SW480 (cell line): Measurements from ENCODE around the gene L1CAM.

Experiments used
- DNase-seq: peaks from one replicate; pipeline ENCODE4 v3.0.0-alpha.2; 2016; ENCODE audit warnings: low spot score

L1CAM gene

GRCh38 chrX:153875391-153876111 is 10.4 kb downstream of the L1CAM start:
- DNase-seq, result no peak

- no peak for DNase-seq
Observed at GRCh38 chrX:153874366-153875125, 11.4 kb downstream of the L1CAM start.

DNA sequence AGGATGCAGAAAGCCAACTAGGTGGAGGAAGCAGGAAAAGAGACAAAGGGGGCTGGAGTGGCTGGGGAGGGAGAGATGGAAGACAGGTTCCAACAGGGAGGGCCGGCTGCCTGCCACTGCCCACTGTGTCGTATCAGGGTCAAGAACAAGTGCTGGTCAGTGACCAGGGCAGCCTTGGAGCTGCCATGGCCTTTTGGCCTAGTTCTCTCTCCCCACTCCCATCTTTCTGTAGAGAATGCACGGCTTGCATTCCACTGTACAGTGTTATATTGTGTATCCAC is 11.9 kb downstream of the L1CAM start:
- DNase-seq, result no peak

DNA sequence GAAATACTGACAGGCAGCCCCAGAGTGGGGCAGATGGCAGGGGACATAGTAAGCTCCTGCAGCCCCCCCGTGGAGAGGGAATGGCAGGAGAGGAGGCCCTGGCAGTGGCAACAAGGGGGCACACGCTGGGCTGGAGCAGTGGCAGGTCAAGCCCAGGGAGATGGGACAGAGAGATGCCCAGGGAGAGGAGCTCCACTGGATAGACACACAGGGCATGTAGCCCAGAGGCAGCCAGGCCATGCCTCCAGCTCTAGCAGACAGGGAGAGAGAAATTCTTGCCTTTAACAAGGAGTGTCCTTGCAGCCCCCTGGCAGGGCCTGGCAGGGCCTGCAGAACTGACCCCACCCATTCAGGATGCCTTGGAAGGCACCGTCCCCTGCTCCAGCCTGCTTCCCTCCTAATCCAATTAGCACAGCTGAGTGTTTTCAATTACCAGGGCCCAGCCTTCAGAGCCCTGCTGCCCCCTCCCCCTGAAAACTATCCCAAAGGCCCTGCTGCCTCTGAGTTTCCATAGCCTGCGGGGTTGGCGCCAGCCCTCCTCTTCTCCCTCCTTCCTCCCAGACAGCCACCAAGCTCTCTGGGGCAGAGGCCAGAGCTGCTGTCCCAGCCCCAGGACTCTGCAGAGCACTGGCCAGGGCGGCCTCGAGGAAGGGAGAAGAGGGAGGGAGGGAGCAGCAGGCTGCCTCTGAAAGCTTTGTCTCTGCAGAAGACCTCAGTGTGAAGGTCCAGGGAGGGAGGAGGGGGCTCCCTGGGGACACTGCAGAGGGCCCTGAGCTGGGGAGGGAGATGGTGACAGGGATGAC is 12.5 kb downstream of the L1CAM start:
- no peak for DNase-seq

DNA sequence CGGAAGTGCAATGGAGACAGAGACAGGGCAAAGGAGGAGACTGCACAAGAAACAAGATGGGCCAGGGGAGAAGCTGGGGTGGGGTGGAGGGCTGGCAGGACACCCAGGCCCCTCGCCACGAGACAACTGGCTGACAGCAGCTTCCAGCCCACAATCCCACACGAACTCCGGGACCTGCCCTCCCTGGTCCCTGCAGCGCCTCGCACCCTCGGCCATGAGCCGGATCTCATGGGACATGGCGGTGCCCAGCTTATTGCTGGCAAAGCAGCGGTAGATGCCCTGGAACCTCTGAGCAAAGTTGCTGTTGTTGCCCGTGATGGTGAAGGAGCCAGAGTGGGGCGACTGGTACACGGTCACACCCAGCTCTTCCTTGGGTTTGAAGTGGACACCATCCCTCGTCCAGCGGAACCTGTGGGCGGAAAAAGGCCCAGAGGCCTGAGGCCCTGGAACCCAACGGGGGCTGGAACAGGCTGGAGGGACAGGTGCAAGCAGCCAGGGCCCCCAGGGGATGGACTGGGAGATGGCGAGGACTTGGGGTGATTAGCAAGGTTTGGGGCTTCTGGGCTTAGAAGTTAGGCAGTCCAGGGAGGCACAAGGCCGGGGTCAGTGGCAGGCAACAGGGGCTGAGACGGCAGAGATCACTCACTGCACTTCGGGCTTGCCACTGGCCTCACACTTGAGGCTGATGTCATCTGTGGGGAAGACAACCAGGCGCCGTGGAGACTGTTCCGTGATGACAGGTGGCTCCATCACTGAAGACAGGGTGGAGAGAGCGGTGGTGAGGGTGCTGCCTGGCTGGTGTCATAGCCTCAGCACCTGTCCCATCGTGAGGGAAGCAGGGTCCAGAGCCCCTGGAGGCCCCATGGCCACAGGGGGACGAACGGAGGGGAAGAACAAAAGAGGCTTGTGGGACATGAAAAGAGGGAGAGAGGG is 13.8 kb downstream of the L1CAM start:
- no peak for DNase-seq

DNA sequence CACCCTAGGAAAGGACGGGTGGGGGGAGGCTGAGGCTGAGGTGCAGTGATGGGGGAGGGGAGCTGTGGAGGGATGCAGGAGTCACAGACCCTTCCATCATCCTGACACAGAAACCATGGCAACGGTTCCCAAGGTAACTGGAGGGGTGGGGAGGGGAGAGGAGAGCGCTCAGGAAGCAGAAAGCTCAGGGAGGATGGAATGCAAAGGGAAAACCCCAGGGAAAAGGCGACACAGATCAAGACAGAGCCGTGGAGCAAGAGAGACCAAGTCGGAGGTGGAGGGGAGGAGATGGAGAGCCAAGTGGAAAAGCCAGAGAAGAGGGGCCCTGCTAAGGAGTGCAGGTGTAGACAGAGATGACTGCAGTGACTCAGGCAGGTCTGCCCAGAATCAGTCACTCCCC is 14.5 kb downstream of the L1CAM start:
- no peak for DNase-seq

DNA sequence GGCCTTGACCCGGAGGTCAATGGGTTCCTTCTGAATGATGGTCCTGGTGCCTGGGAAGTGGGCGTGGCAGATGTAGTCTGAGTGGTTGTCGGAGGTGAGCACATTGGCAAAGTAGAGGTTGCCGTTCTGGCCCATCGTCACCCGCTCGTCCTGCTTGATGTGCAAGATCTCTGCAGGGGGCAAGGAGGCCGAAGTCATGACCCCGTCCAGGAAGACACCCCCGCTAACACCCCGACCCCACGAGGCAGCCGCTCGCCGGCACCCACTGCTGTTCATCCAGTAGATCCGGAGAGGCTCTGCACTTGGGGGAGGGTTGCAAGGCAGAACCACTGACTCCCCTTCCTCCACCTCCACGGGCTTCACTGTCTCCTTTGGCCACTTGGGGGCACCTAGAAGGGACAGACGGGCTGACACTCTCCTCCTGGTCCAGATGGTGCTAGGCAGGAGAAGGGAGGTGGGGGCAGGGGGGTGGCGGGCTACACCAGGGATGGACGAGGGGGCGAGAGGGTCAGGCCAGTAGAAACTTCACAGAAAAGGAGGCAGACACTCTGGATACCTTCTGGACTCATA is 15.1 kb downstream of the L1CAM start:
- DNase-seq, result no peak

GRCh38 chrX:153870288-153870690 is 15.7 kb downstream of the L1CAM start:
- no peak for DNase-seq

DNA sequence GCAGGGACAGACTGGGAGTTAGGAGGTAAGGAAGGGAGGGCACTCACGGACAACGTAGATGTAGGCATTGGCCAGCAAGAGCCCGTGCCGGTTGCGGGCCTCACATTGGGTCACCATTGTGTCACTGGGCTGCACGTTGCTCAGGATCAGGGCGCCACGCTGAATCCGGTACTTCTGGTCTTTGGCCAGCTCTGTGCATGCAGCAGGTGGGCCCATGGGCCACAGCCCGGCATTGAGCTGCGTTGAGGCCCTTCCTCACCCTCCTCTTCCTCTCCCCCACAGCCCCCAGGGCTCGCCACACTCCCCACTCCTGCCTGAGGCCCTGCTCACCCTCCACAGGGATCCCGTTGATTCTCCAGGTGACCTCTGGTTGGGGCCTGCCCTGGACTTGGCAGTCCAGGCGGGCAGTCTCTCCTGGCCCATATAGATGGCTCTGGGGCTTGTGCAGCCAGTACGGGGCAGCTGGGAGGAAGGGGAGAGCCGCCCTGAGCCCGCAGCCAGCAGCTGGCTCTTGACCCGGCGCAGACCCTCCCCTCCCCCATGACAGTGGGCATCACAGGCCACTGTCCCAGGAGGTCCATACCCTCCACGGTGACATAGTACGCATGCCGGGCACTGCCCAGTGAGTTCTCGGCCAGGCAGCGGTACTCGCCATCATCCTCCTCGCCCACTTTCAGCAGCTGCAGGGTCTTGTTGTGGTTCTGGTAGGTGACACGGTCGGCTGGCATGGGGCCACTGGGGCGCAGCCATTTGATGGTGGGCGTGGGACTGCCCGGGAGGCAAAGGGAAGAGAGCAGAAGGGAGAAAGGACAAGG is 16.3 kb downstream of the L1CAM start:
- no peak for DNase-seq

DNA sequence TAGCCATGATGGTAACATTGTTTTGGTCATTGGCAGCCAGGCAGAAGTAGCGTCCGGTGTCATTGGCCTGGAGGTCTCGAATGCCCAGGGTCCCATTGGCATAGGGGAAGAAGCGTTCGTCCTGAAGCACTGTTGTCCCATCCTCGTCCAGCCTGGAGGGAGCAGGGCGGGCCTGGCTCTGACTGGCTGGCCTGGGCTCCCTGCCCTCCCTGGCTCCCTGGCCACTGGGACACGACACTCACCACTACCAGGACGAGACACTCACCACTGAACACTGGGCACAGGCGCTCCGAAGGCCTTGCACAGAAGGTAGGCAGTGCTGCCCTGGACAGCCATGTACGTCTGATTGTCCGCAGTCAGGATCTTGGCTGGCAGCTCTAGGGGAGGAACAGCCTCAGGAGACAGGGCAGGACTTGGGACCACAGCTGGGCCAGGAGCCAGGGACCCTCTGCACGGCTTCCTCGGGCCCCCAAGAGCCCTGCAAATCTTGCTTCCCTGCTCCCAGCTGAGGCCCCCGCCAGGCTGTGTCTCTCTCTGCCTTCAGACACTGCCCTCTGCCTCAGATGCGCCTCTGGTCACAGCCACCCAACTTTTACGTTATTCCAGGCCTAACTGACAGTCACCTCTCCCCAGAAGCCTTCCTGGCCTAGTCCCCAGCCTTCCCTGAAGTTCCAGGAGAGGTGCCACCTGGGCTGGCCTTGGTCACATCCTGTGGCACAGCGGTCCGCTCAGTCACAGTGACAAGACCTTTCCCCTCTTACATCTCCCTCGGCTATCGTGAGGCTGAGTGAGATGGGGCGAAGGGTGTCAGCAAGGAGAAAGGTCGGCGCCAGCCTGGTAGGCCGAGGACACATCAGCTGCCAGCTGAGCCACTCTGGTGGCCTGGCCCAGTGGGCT is 17.1 kb downstream of the L1CAM start:
- DNase-seq, result no peak

DNA sequence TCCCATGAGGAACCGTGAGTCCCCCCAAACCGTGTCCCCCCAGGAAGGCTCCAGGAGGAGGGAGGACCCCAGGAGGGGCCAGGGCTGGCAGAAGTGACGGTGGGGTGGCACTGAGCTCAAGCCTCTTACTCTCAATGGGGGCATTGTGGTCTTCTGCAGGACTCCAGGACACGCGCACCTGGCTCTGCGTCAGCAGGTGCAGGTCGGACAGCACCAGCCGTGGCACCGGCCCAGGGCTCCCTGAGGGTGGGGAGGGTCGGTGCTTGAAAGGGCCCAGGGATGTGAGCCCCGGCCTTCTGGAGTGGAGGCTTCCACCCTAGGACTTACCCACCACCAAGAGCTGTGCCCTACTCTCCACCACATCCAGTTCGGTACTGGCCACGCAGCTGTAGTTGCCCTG is 18.3 kb downstream of the L1CAM start:
- no peak for DNase-seq

DNA sequence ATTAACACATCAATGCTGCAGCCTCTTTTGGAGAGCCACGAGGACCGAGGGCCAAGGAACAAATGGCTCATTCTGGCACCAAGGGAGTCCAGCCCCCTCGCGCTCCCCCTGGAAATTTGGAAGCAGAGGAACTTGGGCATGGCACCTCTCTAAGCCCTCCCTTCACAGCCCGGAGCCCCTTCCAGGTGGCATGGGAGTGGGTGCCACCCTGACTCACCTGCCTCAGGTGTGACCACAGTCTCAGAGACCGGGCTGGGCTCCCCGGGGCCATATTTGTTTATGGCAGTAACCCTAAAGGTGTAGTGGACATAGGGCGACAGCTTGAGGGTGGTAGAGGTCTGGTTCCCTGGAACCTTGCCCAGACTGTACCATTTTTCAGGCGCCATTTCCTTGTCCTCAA is 18.8 kb downstream of the L1CAM start:
- no peak for DNase-seq

DNA sequence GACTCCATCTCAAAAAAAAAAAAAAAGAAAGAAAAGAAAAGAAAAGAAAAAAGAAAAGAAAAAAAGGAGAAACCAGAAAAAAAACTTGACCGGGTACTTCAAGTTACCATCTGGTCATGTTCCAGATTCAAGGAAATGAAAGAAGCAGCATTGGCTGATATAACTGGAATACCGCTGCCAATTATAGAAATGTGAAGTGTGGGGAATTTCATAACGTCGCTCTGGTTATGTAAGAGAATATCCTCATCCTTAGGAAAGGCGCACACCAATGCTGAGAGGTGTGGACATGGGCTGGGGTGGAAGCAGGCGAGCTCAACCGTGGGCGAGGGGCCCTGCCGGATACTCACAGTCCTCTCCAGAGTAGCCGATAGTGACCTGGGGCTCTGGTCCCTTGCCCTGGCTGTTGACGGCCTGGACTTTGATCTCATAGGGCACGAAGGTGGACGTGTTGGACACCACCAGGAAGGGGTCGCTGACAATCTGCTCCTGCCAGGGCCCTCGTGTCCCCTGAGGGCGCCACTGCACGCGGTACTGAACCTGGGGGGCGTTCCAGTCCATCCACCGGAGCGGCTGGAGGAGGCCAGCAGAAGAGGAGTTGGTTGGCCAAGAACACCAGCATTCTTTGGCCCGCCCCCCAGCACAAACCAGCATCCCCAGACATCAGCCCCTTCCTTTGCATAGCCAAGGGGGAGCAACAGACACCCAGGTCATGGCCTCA is 19.5 kb downstream of the L1CAM start:
- no peak for DNase-seq

- no peak for DNase-seq
Observed at GRCh38 chrX:153865685-153866084, 20.3 kb downstream of the L1CAM start.

DNA sequence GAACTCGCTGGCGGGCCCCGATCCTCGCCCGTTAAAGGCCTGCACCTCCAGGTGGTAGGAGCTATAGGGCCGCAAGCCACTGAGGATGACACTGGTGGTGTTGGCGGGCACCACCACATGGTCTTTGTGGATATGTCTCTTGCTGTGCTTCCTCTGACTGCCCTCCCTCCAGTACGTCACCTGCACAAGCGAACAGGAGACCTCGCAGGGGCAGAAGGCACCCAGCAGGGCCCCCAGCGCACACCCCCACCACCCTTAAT is 20.7 kb downstream of the L1CAM start:
- DNase-seq, result no peak

- DNase-seq, result no peak
Observed at GRCh38 chrX:153864561-153865320, 21.2 kb downstream of the L1CAM start.

DNA sequence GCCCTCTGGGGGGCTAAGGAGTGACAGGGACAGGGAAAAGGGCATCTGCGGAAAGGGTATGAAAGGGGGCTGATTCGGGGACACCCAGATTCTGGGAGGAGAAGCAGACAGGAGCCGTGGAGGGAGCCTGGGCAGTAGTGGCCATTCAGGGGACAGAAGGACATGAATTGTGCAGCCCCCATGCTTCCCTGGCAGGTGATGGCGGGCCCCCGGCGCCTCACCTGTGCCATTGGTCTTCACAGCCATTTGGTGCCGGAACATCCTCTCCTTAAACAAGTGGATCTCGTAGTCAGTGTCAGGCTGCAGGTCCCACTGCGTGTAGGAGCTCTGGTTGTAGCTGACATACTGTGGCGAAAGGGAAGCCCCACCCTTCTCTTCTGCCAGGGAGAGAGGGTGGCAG is 21.9 kb downstream of the L1CAM start:
- DNase-seq, result no peak

GRCh38 chrX:153863251-153863991 is 22.6 kb downstream of the L1CAM start:
- DNase-seq, result no peak
